ENCODE data around the gene ZNF219. TPM values are rescaled to one million over a fixed set of nuclear protein-coding genes. Genes with fewer than 3 reads are reported as not detected.

ZNF219 gene
- total and polyA plus RNA-seq, 2 of the 13 experiments (the other 11 are each of a cell fraction or from before 2014, with no cell fraction given): 34.5 to 36.6 TPM

- TF ChIP-seq NR0B2 (CRISPR knock-in tag; IDR thresholded peaks at IDR 0.05) (no peak; the same call in 1 of the 2 replicates), DNMT1 (CRISPR knock-in tag; IDR thresholded peaks at IDR 0.05) (peak; percentile 93), GATAD1 (CRISPR knock-in tag; IDR thresholded peaks at IDR 0.05) (peak; percentile 80), KLF16 (CRISPR knock-in tag; IDR thresholded peaks at IDR 0.05) (peak in 1 of 2 experiments; percentile 96; a peak in 3 of 4 replicates), MLLT10 (CRISPR knock-in tag; IDR thresholded peaks at IDR 0.05) (no peak), ZBTB7B (CRISPR knock-in tag; IDR thresholded peaks at IDR 0.05) (peak; percentile 87; the same call in 1 of the 2 replicates), KAT2B (IDR thresholded peaks at IDR 0.05; ENCODE audit: borderline replicate concordance, low read depth, low read length) (no peak), ADNP (CRISPR knock-in tag; IDR thresholded peaks at IDR 0.05) (no peak), ELF1 (CRISPR knock-in tag; IDR thresholded peaks at IDR 0.05) (peak; percentile 66), ZNF562 (CRISPR knock-in tag; IDR thresholded peaks at IDR 0.05; ENCODE audit: borderline replicate concordance) (no peak), ZBTB1 (CRISPR knock-in tag; IDR thresholded peaks at IDR 0.05; ENCODE audit: borderline replicate concordance) (no peak), ZNF878 (CRISPR knock-in tag; IDR thresholded peaks at IDR 0.05) (no peak), RFX3 (CRISPR knock-in tag; IDR thresholded peaks at IDR 0.05) (no peak), BCL6 (CRISPR knock-in tag; IDR thresholded peaks at IDR 0.05) (peak; percentile 68), ZNF460 (CRISPR knock-in tag; IDR thresholded peaks at IDR 0.05; ENCODE audit: borderline replicate concordance) (no peak), RNF219 (CRISPR knock-in tag; IDR thresholded peaks at IDR 0.05) (no peak), ZUFSP (CRISPR knock-in tag; IDR thresholded peaks at IDR 0.05; ENCODE audit: borderline replicate concordance) (no peak), TCF7 (IDR thresholded peaks at IDR 0.05; ENCODE audit: low read depth) (no peak), HOXA9 (CRISPR knock-in tag; IDR thresholded peaks at IDR 0.05; ENCODE audit: borderline replicate concordance) (0 out of 2 replicates have a peak, but pooled peaks have one; percentile 51), ARID5B (CRISPR knock-in tag; IDR thresholded peaks at IDR 0.05) (peak; percentile 77)
Observed at GRCh38 chr14:21092273-21093011, 6.0 kb downstream of the ZNF219 start (continued).

Data from HepG2 (cell line).